SH-SY5Y (cell line): ENCODE data around the gene SSR4.

ENCODE experiments used
- GATA2 ChIP-seq: IDR thresholded peaks from 2 replicates; pipeline ENCODE4 v1.6.1; 2011; ENCODE audit warnings: mild to moderate bottlenecking, low read depth, low read length
- GATA3 ChIP-seq: IDR thresholded peaks from 2 replicates; pipeline ENCODE4 v1.6.1; 2011; ENCODE audit warnings: low read depth, mild to moderate bottlenecking, low read length, moderate library complexity

SSR4 gene

GRCh38 chrX:153774576-153775292 lies 19.7 kb upstream of the SSR4 start:
- TF ChIP-seq GATA3 (no peak), GATA2 (no peak)

- no peak for TF ChIP-seq GATA3
- TF ChIP-seq GATA2, result no peak
Observed at GRCh38 chrX:153775293-153776119, 19.0 kb upstream of the SSR4 start.

- TF ChIP-seq GATA3, result no peak
- no peak for TF ChIP-seq GATA2
Observed at GRCh38 chrX:153776120-153776599, 18.3 kb upstream of the SSR4 start.

- TF ChIP-seq GATA3, result no peak
Observed at GRCh38 chrX:153776611-153777045, 17.8 kb upstream of the SSR4 start.

- no peak for TF ChIP-seq GATA3
- no peak for TF ChIP-seq GATA2
Observed at GRCh38 chrX:153777261-153778090, 17.0 kb upstream of the SSR4 start.

- TF ChIP-seq GATA3 (no peak), GATA2 (no peak)
Observed at GRCh38 chrX:153778181-153778580, 16.3 kb upstream of the SSR4 start.

GRCh38 chrX:153778684-153779101 lies 15.8 kb upstream of the SSR4 start:
- TF ChIP-seq GATA2 (no peak), GATA3 (no peak)

GRCh38 chrX:153779891-153780677 lies 14.4 kb upstream of the SSR4 start:
- no peak for TF ChIP-seq GATA2
- no peak for TF ChIP-seq GATA3

- TF ChIP-seq GATA3, result no peak
- TF ChIP-seq GATA2, result no peak
Observed at GRCh38 chrX:153780678-153781427, 13.6 kb upstream of the SSR4 start, which contains the start of gene SRPK3. Gene SRPK3, plus strand, starts transcription at chrX:153781041. Its CDS starts 46 bp downstream, at chrX:153781087.

GRCh38 chrX:153781428-153782047 lies 12.9 kb upstream of the SSR4 start:
- no peak for TF ChIP-seq GATA3

GRCh38 chrX:153782313-153782712 lies 12.2 kb upstream of the SSR4 start:
- TF ChIP-seq GATA2, result no peak
- TF ChIP-seq GATA3, result no peak

GRCh38 chrX:153782871-153783270 lies 11.6 kb upstream of the SSR4 start:
- TF ChIP-seq GATA3 (no peak), GATA2 (no peak)

- no peak for TF ChIP-seq GATA2
- no peak for TF ChIP-seq GATA3
Observed at GRCh38 chrX:153783378-153784013, 11.0 kb upstream of the SSR4 start.
